HepG2 (cell line): ENCODE data around the gene HIC1. TPM values are rescaled to one million over a fixed set of nuclear protein-coding genes. Genes with fewer than 3 reads are reported as not detected.
A peak's percentile ranks its signal among the peaks of the same experiment; 100 is the strongest.

Source experiments
- ATAC-seq: fragments of 200-7000 bp; cut with Tn5 transposase; 3 replicates; pipeline ENCODE4 v1.9.1; 2020; ENCODE audit warnings: mild to moderate bottlenecking, moderate library complexity
- BruUV-seq: library from RNA; stranded (reverse); fragments of 400-500 nt; replicated peaks from 2 replicates; lab custom pipeline; 2021; lab: Mats Ljungman, UMichigan
- CTCF ChIA-PET: fragments of 300-600 bp; formaldehyde crosslinking; extraction: SDS; loops from one replicate; lab custom pipeline; 2021; ENCODE audit warnings: low total read pairs, inconsistent platforms, low intra/inter-chr PET ratio; lab: Yijun Ruan, JAX
- POLR2A ChIA-PET: fragments of 350-600 bp; sonication (Branson Sonifier 250); formaldehyde crosslinking; loops from one replicate; lab custom pipeline; 2020; ENCODE audit warnings: antibody characterized with exemption, inconsistent platforms; lab: Yijun Ruan, JAX
- DNase-seq: peaks from one replicate; pipeline ENCODE4 v3.0.0-alpha.2; 2015; ENCODE audit warnings: low spot score
- FAIRE-seq: peaks from 3 replicates; lab custom pipeline; 2011; peaks lifted over from hg19 to GRCh38; lab: Jason Lieb, UNC
- H2AFZ ChIP-seq: one replicate; pipeline ENCODE4 v1.6.1; 2011; ENCODE audit warnings: low read length, inconsistent platforms
- H3K27ac ChIP-seq: fragments of 300-600 bp; 3 replicates; pipeline ENCODE4 v1.8.0; 2011; ENCODE audit warnings: mixed run types, mild to moderate bottlenecking, mixed read lengths, low read length, inconsistent platforms; ENCODE audit not compliant: insufficient read depth; ENCODE audit errors: extremely low read length
- H3K27me3 ChIP-seq, 2 experiments: fragments of 200-600 bp in 1 of 2; 2 replicates in 1 of 2; 3 replicates in 1 of 2; pipeline versions ENCODE4 v1.6.0 to v1.8.0; 2011; ENCODE audit warnings: low read length in 2 of 2, mild to moderate bottlenecking in 2 of 2, moderate library complexity in 2 of 2, inconsistent platforms in 1 of 2; ENCODE audit not compliant: insufficient read depth in 2 of 2, control insufficient read depth in 1 of 2
- H3K36me3 ChIP-seq, 2 experiments: fragments of 200-600 bp in 1 of 2; replicated peaks in 1 of 2; 2 replicates in 1 of 2; 3 replicates in 1 of 2; pipeline versions ENCODE4 v1.5.1 to v1.8.0; 2011; ENCODE audit warnings: low read length in 2 of 2, inconsistent platforms in 1 of 2; ENCODE audit not compliant: insufficient read depth in 2 of 2, control insufficient read depth in 1 of 2
- H3K4me1 ChIP-seq: 2 replicates; pipeline ENCODE4 v1.5.1; 2012; ENCODE audit warnings: low read length, inconsistent platforms; ENCODE audit not compliant: insufficient read depth
- H3K4me2 ChIP-seq: 2 replicates; pipeline ENCODE4 v1.6.0; 2011; ENCODE audit warnings: low read depth, low read length, inconsistent platforms
- H3K4me3 ChIP-seq, 3 experiments: fragments of 200-600 bp in 1 of 3; sonication (generic), shearing (Covaris generic) in 1 of 3; replicated peaks in 1 of 3; 2 replicates each; pipeline ENCODE4 v1.5.1; 2011 to 2016; ENCODE audit warnings: low read length in 3 of 3, inconsistent platforms in 2 of 3, low read depth in 2 of 3, mild to moderate bottlenecking in 2 of 3, control low read depth in 1 of 3, mixed read lengths in 1 of 3; ENCODE audit not compliant: insufficient read depth in 1 of 3
- H3K79me2 ChIP-seq: one replicate; pipeline ENCODE4 v1.6.1; 2011; ENCODE audit warnings: low read length, inconsistent platforms; ENCODE audit not compliant: insufficient read depth
- H3K9ac ChIP-seq: 2 replicates; pipeline ENCODE4 v1.6.0; 2011; ENCODE audit warnings: mild to moderate bottlenecking, low read depth, low read length, inconsistent platforms; ENCODE audit not compliant: insufficient read depth
- H3K9me3 ChIP-seq: 2 replicates; pipeline ENCODE4 v1.5.1; 2012; ENCODE audit warnings: mild to moderate bottlenecking, low read length
- H4K20me1 ChIP-seq: 2 replicates; pipeline ENCODE4 v1.6.0; 2011; ENCODE audit warnings: inconsistent platforms, mild to moderate bottlenecking, low read length, moderate library complexity; ENCODE audit not compliant: insufficient read depth
- EZH2 ChIP-seq: conservative IDR thresholded peaks from 2 replicates; pipeline ENCODE4 v1.6.1; 2012; ENCODE audit warnings: mild to moderate bottlenecking, low read depth, low read length, moderate library complexity
- HHEX ChIP-seq: IDR thresholded peaks from 2 replicates; pipeline ENCODE4 v1.6.1; 2016; ENCODE audit warnings: control low read depth
- MTF2 ChIP-seq: sonication (generic); formaldehyde crosslinking; IDR thresholded peaks from 2 replicates; pipeline ENCODE4 v1.5.0; 2020; ENCODE audit warnings: missing genetic modification reagents, borderline replicate concordance
- NR2F6 ChIP-seq, 2 experiments: IDR thresholded peaks; 2 replicates each; pipeline ENCODE4 v1.6.1; 2016; ENCODE audit warnings: antibody characterized with exemption in 1 of 2, mild to moderate bottlenecking in 1 of 2
- PRMT3 ChIP-seq: sonication (generic); formaldehyde crosslinking; IDR thresholded peaks from 2 replicates; pipeline ENCODE4 v1.8.1; 2022; ENCODE audit warnings: low read depth, mild to moderate bottlenecking, moderate library complexity, missing genetic modification reagents, borderline replicate concordance
- SMAD3 ChIP-seq: sonication (generic); formaldehyde crosslinking; IDR thresholded peaks from 2 replicates; pipeline ENCODE4 v1.4.0; 2020; ENCODE audit warnings: missing genetic modification reagents
- SSRP1 ChIP-seq: IDR thresholded peaks from 2 replicates; pipeline ENCODE4 v1.6.1; 2016; ENCODE audit warnings: control low read depth
- STAT5B ChIP-seq: sonication (generic); formaldehyde crosslinking; IDR thresholded peaks from 2 replicates; pipeline ENCODE4 v1.4.0; 2020; ENCODE audit warnings: missing genetic modification reagents
- TOPORS ChIP-seq: sonication (generic); formaldehyde crosslinking; IDR thresholded peaks from 2 replicates; pipeline ENCODE4 v1.8.0; 2023; ENCODE audit warnings: mild to moderate bottlenecking, missing genetic modification reagents
- U2AF2 ChIP-seq: fragments of 200-400 bp; formaldehyde crosslinking; IDR thresholded peaks from 2 replicates; pipeline ENCODE4 v1.6.1; 2017; ENCODE audit warnings: low read depth, mild to moderate bottlenecking, low read length
- ZFYVE20 ChIP-seq: sonication (generic); formaldehyde crosslinking; IDR thresholded peaks from 2 replicates; pipeline ENCODE4 v1.8.0; 2023; ENCODE audit warnings: low read depth, mild to moderate bottlenecking, moderate library complexity, missing genetic modification reagents, borderline replicate concordance
- ZNF235 ChIP-seq: sonication (generic); formaldehyde crosslinking; IDR thresholded peaks from 2 replicates; pipeline ENCODE4 v1.8.1; 2023; ENCODE audit warnings: mild to moderate bottlenecking, missing genetic modification reagents, borderline replicate concordance
- ZNF383 ChIP-seq: sonication (generic); formaldehyde crosslinking; IDR thresholded peaks from 2 replicates; pipeline ENCODE4 v1.4.0; 2020; ENCODE audit warnings: missing genetic modification reagents, mild to moderate bottlenecking, borderline replicate concordance
- WGBS: methylation state at CpG from one replicate; pipeline ENCODE4 v1.1.6; 2017; ENCODE audit warnings: low lambda C conversion rate; 5-methylcytosine and 5-hydroxymethylcytosine counted together
- in situ Hi-C: cut with HindIII; loops from 2 replicates; pipeline ENCODE4 v1.10.0; 2017; ENCODE audit warnings: low pct_unique_long_range_greater_than_20kb; ENCODE audit not compliant: extremely low pct_ligation_motif_present
- intact Hi-C: fragments of 100-400 bp; cut with micrococcal nuclease; formaldehyde crosslinking; loops from one replicate; pipeline ENCODE4 v1.10.0; 2022; ENCODE audit not compliant: unreplicated experiment
- polyA plus RNA-seq, 8 experiments: library from polyadenylated mRNA; depleted of rRNA in 3 of 8; stranded (reverse) in 7 of 8; unstranded in 1 of 8; fragments of >200 nt; fragmentation: Illumina TruSeq in 4 of 8; extraction: Trizol in 4 of 8; gene quantifications; 2 replicates each; pipeline versions ENCODE4 v1.2.1 to v1.2.3, GENCODE V29; 2011 to 2016; ENCODE audit warnings: low read depth in 4 of 8, missing spikeins in 1 of 8, mixed read lengths in 1 of 8; ENCODE audit not compliant: insufficient read depth in 1 of 8
- total RNA-seq, 5 experiments: library from RNA; depleted of rRNA; stranded (reverse); fragments of >200 nt; fragmentation: Illumina TruSeq; extraction: Trizol; gene quantifications; 2 replicates each; pipeline ENCODE4 v1.2.3, GENCODE V29; 2016; ENCODE audit warnings: low read depth in 1 of 5
- TF ChIP-seq, protein P1 (sequence below): sonication (generic); formaldehyde crosslinking; IDR thresholded peaks from 2 replicates; pipeline ENCODE4 v1.5.0; 2020; ENCODE audit warnings: missing genetic modification reagents, mild to moderate bottlenecking, borderline replicate concordance
- TF ChIP-seq, protein P2 (sequence below): sonication (generic); formaldehyde crosslinking; IDR thresholded peaks from 2 replicates; pipeline ENCODE4 v1.4.0; 2020; ENCODE audit warnings: mild to moderate bottlenecking, missing genetic modification reagents
- TF ChIP-seq, protein P3 (sequence below): sonication (generic); formaldehyde crosslinking; IDR thresholded peaks from 2 replicates; pipeline ENCODE4 v1.4.0; 2020; ENCODE audit warnings: missing genetic modification reagents
- TF ChIP-seq, protein P4 (sequence below): sonication (generic); formaldehyde crosslinking; IDR thresholded peaks from 2 replicates; pipeline ENCODE4 v1.4.0; 2020; ENCODE audit warnings: missing genetic modification reagents

The HIC1 gene
- total and polyA plus RNA-seq, 2 of the 13 experiments (the other 11 are each of a cell fraction or from before 2014, with no cell fraction given) = 0.04 to 0.31 TPM

DNA sequence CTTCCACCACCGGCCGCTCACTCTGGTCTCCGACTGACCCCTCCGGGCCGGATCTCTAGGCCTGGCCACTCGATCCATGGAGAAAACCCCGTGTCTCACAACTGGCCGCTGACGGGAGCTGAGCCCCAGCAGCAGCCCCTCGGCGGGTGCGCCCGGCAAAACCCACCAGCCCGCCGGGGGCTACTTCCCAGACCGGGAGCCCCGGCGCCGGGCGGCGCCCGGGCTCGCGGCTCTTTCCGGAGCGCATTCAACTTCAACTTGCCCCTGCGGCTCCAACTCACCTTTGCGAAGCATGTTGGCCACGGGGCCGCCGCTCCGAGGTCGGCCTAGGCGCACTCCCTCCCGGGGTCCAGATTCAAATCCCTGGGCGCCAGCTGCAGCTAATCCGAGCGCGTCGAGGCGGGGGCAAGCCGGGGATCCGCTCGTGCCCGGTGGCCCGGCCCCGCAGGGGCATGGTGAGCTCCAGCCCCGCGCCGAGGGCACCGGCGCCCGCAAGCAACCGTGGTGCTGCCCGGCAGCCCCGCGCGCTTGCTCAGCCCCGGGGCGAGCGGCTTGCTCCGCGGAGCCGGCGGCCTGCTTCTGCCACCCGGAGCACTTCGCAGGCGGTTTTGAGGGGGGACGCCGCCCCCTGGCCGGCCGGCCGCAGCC, 30.2 kb upstream of the HIC1 start:
- DNase-seq (no peak), FAIRE-seq (no peak), ATAC-seq (no peak; the same call in 2 of the 3 replicates)
- intact Hi-C loops = loop anchor here (10.0 kb wide), 2 partner anchors 50 to 140 kb away; no protein-coding TSS in a partner anchor
- H3K36me3 ChIP-seq = no peaks in the 10 kb centered on the region
- no peak overlapping the region for H3K27ac ChIP-seq
- TF ChIP-seq, protein P1, sequence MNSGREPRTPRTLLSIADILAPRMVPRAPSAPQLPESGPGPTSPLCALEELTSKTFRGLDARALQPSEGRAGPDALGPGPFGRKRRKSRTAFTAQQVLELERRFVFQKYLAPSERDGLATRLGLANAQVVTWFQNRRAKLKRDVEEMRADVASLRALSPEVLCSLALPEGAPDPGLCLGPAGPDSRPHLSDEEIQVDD (CRISPR knock-in tag) = no peak
- TF ChIP-seq SSRP1 (CRISPR knock-in tag) (no peak), U2AF2 (no peak), HHEX (CRISPR knock-in tag) (no peak), PRMT3 (CRISPR knock-in tag) (no peak), NR2F6 (IDR thresholded peaks at IDR 0.05) (no peak), NR2F6 (CRISPR knock-in tag; IDR thresholded peaks at IDR 0.05) (no peak), SMAD3 (CRISPR knock-in tag) (no peak), EZH2 (0 out of 2 replicates have a peak, but pooled peaks have one; percentile 31), TOPORS (CRISPR knock-in tag) (no peak), ZNF235 (CRISPR knock-in tag) (no peak), ZFYVE20 (CRISPR knock-in tag) (no peak), MTF2 (CRISPR knock-in tag) (no peak), STAT5B (CRISPR knock-in tag) (no peak), ZNF383 (CRISPR knock-in tag) (no peak)
- TF ChIP-seq, protein P2, sequence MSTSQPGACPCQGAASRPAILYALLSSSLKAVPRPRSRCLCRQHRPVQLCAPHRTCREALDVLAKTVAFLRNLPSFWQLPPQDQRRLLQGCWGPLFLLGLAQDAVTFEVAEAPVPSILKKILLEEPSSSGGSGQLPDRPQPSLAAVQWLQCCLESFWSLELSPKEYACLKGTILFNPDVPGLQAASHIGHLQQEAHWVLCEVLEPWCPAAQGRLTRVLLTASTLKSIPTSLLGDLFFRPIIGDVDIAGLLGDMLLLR (CRISPR knock-in tag) = no peak
- TF ChIP-seq, protein P3, sequence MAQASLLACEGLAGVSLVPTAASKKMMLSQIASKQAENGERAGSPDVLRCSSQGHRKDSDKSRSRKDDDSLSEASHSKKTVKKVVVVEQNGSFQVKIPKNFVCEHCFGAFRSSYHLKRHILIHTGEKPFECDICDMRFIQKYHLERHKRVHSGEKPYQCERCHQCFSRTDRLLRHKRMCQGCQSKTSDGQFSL (CRISPR knock-in tag) = no peak
- TF ChIP-seq, protein P4, sequence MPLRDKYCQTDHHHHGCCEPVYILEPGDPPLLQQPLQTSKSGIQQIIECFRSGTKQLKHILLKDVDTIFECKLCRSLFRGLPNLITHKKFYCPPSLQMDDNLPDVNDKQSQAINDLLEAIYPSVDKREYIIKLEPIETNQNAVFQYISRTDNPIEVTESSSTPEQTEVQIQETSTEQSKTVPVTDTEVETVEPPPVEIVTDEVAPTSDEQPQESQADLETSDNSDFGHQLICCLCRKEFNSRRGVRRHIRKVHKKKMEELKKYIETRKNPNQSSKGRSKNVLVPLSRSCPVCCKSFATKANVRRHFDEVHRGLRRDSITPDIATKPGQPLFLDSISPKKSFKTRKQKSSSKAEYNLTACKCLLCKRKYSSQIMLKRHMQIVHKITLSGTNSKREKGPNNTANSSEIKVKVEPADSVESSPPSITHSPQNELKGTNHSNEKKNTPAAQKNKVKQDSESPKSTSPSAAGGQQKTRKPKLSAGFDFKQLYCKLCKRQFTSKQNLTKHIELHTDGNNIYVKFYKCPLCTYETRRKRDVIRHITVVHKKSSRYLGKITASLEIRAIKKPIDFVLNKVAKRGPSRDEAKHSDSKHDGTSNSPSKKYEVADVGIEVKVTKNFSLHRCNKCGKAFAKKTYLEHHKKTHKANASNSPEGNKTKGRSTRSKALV (CRISPR knock-in tag) = peak; percentile 98
- no peaks in the 10 kb centered on the region for H4K20me1 ChIP-seq
- in situ Hi-C loops = loop anchor here (5.0 to 25.0 kb wide), 2 partner anchors 117 to 312 kb away; partner anchors contain the start of genes TLCD2 and WDR81
- WGBS = 0% methylated on average over 1 of the region's 73 CpGs
- POLR2A ChIA-PET = interaction anchor here (0.7 to 2.8 kb wide), 3 partner anchors 27 to 120 kb away, joined by 3 to 18 read pairs (median 18); no protein-coding TSS in a partner anchor
- H2AFZ ChIP-seq = no peak overlapping the region
- H3K9me3 ChIP-seq = no peaks in the 10 kb centered on the region
- no peaks in the 10 kb centered on the region for H3K79me2 ChIP-seq
- no TSS peak for BruUV-seq
- CTCF ChIA-PET = interaction anchor here (1.7 to 2.5 kb wide), 2 partner anchors 115 to 143 kb away, joined by 6 to 31 read pairs; no protein-coding TSS in a partner anchor
- H3K4me2 ChIP-seq = peak overlapping the region; percentile 77
- H3K4me1 ChIP-seq = peaks cover 32% of the 10 kb centered on the region
- H3K4me3 ChIP-seq = peak overlapping the region; percentile 48 to 67 (median 48); a peak in 5 of 6 replicates
- H3K9ac ChIP-seq = no peak overlapping the region
- H3K27me3 ChIP-seq = peaks cover 9 to 64% of the 10 kb centered on the region in 2 experiments
